Gastrocnemius medialis (tissue), 4 donors: ENCODE results near the gene CHST3.

Source experiments
- POLR2A ChIP-seq, 2 donors: fragments of 450-650 bp; IDR thresholded peaks; one replicate each; pipeline ENCODE4 v1.6.1; 2017; ENCODE audit warnings: antibody characterized with exemption in 2 of 2, mild to moderate bottlenecking in 2 of 2, moderate library complexity in 2 of 2
- TF ChIP-seq, protein P1 (sequence below), 5 experiments: fragments of 450-650 bp in 3 of 5; fragments of 200-600 bp in 2 of 5; sonication (generic) in 2 of 5; IDR thresholded peaks in 4 of 5; conservative IDR thresholded peaks in 1 of 5; 1 replicate in 4 of 5; 2 replicates in 1 of 5; pipeline ENCODE4 v1.5.1; 2016 to 2019; ENCODE audit warnings: antibody characterized with exemption in 5 of 5, mild to moderate bottlenecking in 3 of 5, moderate library complexity in 3 of 5

DNA sequence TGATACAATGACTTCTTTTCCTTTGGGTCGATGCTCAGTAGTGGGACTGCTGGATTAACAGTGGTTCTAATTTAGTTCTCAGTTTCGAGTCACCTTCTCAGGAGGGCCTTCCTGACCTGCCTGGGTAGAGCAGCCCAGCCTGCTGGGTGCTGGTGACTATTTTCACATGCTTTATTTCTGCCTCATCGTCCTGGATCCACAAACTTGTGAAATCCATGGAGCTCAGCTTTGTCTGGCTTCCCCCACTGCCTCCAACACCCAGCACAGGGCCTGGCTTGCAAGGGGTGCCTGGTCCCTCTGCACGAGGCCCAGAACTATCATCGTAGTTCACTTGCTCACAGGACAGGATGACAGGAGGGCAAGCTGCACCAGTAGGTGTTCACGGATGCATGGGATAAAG lies 77.3 kb downstream of the CHST3 start:
- TF ChIP-seq, protein P1, sequence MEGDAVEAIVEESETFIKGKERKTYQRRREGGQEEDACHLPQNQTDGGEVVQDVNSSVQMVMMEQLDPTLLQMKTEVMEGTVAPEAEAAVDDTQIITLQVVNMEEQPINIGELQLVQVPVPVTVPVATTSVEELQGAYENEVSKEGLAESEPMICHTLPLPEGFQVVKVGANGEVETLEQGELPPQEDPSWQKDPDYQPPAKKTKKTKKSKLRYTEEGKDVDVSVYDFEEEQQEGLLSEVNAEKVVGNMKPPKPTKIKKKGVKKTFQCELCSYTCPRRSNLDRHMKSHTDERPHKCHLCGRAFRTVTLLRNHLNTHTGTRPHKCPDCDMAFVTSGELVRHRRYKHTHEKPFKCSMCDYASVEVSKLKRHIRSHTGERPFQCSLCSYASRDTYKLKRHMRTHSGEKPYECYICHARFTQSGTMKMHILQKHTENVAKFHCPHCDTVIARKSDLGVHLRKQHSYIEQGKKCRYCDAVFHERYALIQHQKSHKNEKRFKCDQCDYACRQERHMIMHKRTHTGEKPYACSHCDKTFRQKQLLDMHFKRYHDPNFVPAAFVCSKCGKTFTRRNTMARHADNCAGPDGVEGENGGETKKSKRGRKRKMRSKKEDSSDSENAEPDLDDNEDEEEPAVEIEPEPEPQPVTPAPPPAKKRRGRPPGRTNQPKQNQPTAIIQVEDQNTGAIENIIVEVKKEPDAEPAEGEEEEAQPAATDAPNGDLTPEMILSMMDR (IDR thresholded peaks at IDR 0.05 in 4 of 5, conservative IDR thresholded peaks at IDR 0.05 in 1 of 5) = no peak
- TF ChIP-seq POLR2A (IDR thresholded peaks at IDR 0.05) = no peak
